Measurements from ENCODE around the gene XCL1.
"Not testable (repeated sequence)": the region's sequence is repeated elsewhere in the genome, so short reads cannot be mapped to it uniquely, and the experiment has no call there.

Gene XCL1

GRCh38 chr1:168576245-168576688, at the start of gene XCL1:
Gene XCL1, plus strand, starts transcription at chr1:168576605. Its CDS starts 33 bp downstream, at chr1:168576638.
- not testable (repeated sequence) for DNase-seq

GRCh38 chr1:168529518-168529917, 46.9 kb upstream of the XCL1 start:
- no peak for DNase-seq

GRCh38 chr1:168531615-168532345, 44.6 kb upstream of the XCL1 start:
- DNase-seq, result no peak

GRCh38 chr1:168535536-168535935, 40.9 kb upstream of the XCL1 start:
- DNase-seq, result no peak

- not testable (repeated sequence) for DNase-seq
These were observed 35.6 kb upstream of the XCL1 start for GRCh38 chr1:168540798-168541197.

- not testable (repeated sequence) for DNase-seq
These were observed 33.4 kb upstream of the XCL1 start for GRCh38 chr1:168542978-168543377.

- not testable (repeated sequence) for DNase-seq
These were observed 32.4 kb upstream of the XCL1 start, which contains the start of gene XCL2 for GRCh38 chr1:168543840-168544498. Gene XCL2, minus strand, starts transcription at chr1:168543997. Its CDS starts 33 bp downstream, at chr1:168543964.

GRCh38 chr1:168545678-168546552, 30.5 kb upstream of the XCL1 start:
- not testable (repeated sequence) for DNase-seq

GRCh38 chr1:168546553-168546895, 29.9 kb upstream of the XCL1 start:
- not testable (repeated sequence) for DNase-seq

- no peak for DNase-seq
These were observed 25.4 kb upstream of the XCL1 start for GRCh38 chr1:168550971-168551370.

GRCh38 chr1:168551688-168552087, 24.7 kb upstream of the XCL1 start:
- DNase-seq, result no peak

GRCh38 chr1:168552961-168553360, 23.4 kb upstream of the XCL1 start:
- no peak for DNase-seq

- no peak for DNase-seq
These were observed 22.5 kb upstream of the XCL1 start for GRCh38 chr1:168553680-168554553.

GRCh38 chr1:168554603-168555483, 21.6 kb upstream of the XCL1 start:
- no peak for DNase-seq

- no peak for DNase-seq
These were observed 20.8 kb upstream of the XCL1 start for GRCh38 chr1:168555508-168556046.

- DNase-seq, result no peak
These were observed 19.8 kb upstream of the XCL1 start for GRCh38 chr1:168556647-168557046.

GRCh38 chr1:168560370-168560769, 16.0 kb upstream of the XCL1 start:
- no peak for DNase-seq

- DNase-seq, result no peak
These were observed 14.4 kb upstream of the XCL1 start for GRCh38 chr1:168561989-168562388.

- no peak for DNase-seq
These were observed 10.6 kb upstream of the XCL1 start for GRCh38 chr1:168565825-168566224.

GRCh38 chr1:168567007-168567406, 9.4 kb upstream of the XCL1 start:
- no peak for DNase-seq

- DNase-seq, result no peak
These were observed 8.8 kb upstream of the XCL1 start for GRCh38 chr1:168567568-168567967.

Data from NCI-H526 treated with DMSO at 0.1 percent for 48 hours (cell line).